GM23248 (cell line): ENCODE data around the gene APRT. TPM values are rescaled to one million over a fixed set of nuclear protein-coding genes. Genes with fewer than 3 reads are reported as not detected.

ENCODE experiments used
- DNase-seq: peaks from one replicate; pipeline ENCODE4 v3.0.0-alpha.2; 2015
- H2AFZ ChIP-seq: fragments of 200-600 bp; sonication (generic); 2 replicates; pipeline ENCODE4 v1.6.1; 2016; ENCODE audit warnings: antibody characterized with exemption
- H3F3A ChIP-seq: fragments of 200-600 bp; sonication (generic); 2 replicates; pipeline ENCODE4 v1.6.1; 2016; ENCODE audit warnings: mild to moderate bottlenecking, antibody characterized with exemption, mixed run types; ENCODE audit not compliant: insufficient read depth
- H3K27ac ChIP-seq: fragments of 200-600 bp; sonication (generic); 2 replicates; pipeline ENCODE4 v1.5.1; 2016; ENCODE audit warnings: mild to moderate bottlenecking
- H3K27me3 ChIP-seq: fragments of 200-600 bp; sonication (generic); replicated peaks from 2 replicates; pipeline ENCODE4 v1.6.1; 2016; ENCODE audit warnings: mild to moderate bottlenecking; ENCODE audit not compliant: insufficient read depth
- H3K36me3 ChIP-seq: fragments of 200-600 bp; sonication (generic); 2 replicates; pipeline ENCODE4 v1.6.1; 2016; ENCODE audit warnings: low read depth, mild to moderate bottlenecking
- H3K4me1 ChIP-seq: fragments of 200-600 bp; sonication (generic); 2 replicates; pipeline ENCODE4 v1.6.1; 2016; ENCODE audit warnings: mild to moderate bottlenecking; ENCODE audit not compliant: insufficient read depth
- H3K4me2 ChIP-seq: fragments of 200-600 bp; sonication (generic); one replicate; pipeline ENCODE4 v1.6.1; 2016; ENCODE audit warnings: mild to moderate bottlenecking; ENCODE audit not compliant: unreplicated experiment
- H3K4me3 ChIP-seq: fragments of 200-600 bp; sonication (generic); 2 replicates; pipeline ENCODE4 v1.5.1; 2016; ENCODE audit warnings: mild to moderate bottlenecking
- H3K79me2 ChIP-seq: fragments of 200-600 bp; sonication (generic); 2 replicates; pipeline ENCODE4 v1.6.1; 2016; ENCODE audit warnings: mild to moderate bottlenecking; ENCODE audit not compliant: insufficient read depth
- H3K9ac ChIP-seq: fragments of 200-600 bp; sonication (generic); 2 replicates; pipeline ENCODE4 v1.6.1; 2016; ENCODE audit warnings: mild to moderate bottlenecking
- H3K9me2 ChIP-seq: fragments of 200-600 bp; sonication (generic); 2 replicates; pipeline ENCODE4 v1.6.1; 2016; ENCODE audit warnings: mixed run types, mild to moderate bottlenecking, moderate library complexity; ENCODE audit not compliant: insufficient read depth
- H3K9me3 ChIP-seq: fragments of 200-600 bp; sonication (generic); one replicate; pipeline ENCODE4 v1.6.1; 2017; ENCODE audit warnings: low read depth
- H4K20me1 ChIP-seq: fragments of 200-600 bp; sonication (generic); 2 replicates; pipeline ENCODE4 v1.6.0; 2016; ENCODE audit not compliant: insufficient read depth
- EZH2 ChIP-seq: fragments of 200-600 bp; sonication (generic); IDR thresholded peaks from 2 replicates; pipeline ENCODE4 v1.6.1; 2018; ENCODE audit warnings: antibody characterized with exemption, mild to moderate bottlenecking; ENCODE audit not compliant: insufficient read depth, poor library complexity, severe bottlenecking
- EZH2phosphoT487 ChIP-seq: fragments of 200-600 bp; sonication (generic); IDR thresholded peaks from 2 replicates; pipeline ENCODE4 v1.6.1; 2018; ENCODE audit warnings: antibody characterized with exemption, moderate library complexity, mild to moderate bottlenecking, low read depth; ENCODE audit not compliant: insufficient read depth
- WGBS, 2 experiments: methylation state at CpG; one replicate each; pipeline ENCODE4 v1.1.6; 2015 to 2017; ENCODE audit warnings: low lambda C conversion rate in 2 of 2, low coverage in 1 of 2; ENCODE audit errors: missing lambda C conversion rate in 2 of 2; 5-methylcytosine and 5-hydroxymethylcytosine counted together
- in situ Hi-C: fragments of 300-500 bp; cut with MboI; formaldehyde crosslinking; loops from 2 replicates; pipeline ENCODE4 v1.15.0; 2020
- polyA plus RNA-seq: library from polyadenylated mRNA; unstranded; fragments of >200 nt; fragmentation: Nextera tagmentation; extraction: Ambion mirVana; gene quantifications from 2 replicates; pipeline ENCODE4 v1.2.1, GENCODE V29; 2016
- total RNA-seq: library from RNA; depleted of rRNA; stranded (reverse); fragments of >200 nt; shearing (Covaris generic); gene quantifications from 2 replicates; pipeline ENCODE4 v1.2.3, GENCODE V29; 2014

Gene APRT
- total and polyA plus RNA-seq, 2 experiments from 2014 or later, result 150 to 224 TPM

DNA sequence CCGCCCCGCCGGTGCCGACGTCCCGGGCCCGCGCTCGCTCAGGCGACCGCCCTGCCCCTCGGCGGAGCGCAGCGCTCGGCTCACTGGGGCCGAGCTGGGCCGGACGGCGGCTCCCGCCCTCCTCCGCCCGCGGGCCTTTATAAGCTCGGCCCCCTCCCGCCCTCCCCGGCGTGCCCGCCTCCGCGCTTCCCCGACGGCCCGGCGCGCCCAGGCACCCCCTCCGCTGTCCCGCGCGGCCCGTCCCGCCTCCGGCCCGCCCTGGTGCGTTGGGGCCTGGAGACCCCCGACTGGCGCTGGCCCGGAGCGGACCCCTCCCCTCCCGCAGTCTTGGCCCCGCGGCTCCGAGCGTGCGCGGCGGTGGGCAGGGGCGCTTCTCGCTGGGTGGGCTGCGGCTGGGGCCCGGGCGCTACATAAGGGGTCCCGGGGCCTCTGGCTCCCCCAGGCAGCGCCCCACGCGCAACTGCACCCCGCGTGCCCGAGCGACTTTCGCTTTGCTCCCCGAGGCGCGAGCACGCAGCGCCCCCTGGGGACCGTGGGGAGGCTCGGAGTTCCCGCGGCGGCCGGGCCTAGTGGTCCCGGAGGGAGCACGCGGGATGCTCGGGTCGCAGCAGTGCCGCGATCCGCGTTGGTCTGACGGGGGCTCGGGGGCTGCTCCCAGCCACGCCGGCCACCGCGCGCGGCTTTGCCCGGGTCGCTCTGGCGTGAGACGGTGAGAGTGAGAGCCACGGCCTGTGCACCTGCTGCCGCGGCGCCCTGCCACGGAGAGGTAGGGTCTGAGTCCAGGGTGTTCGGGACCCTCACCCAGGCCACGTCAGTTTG is 26.4 kb downstream of the APRT start, which contains the start of gene PIEZO1:
PIEZO1 (minus strand) TSS at position 115 of the 819 bp plus-strand sequence. CDS start 256 bp downstream, outside the sequence.
- H3K27me3 ChIP-seq, result no peaks in the 10 kb centered on the region
- no peaks in the 10 kb centered on the region for H3K9me2 ChIP-seq
- 3 to 13% methylated on average over 34 to 60 of the region's 110 CpGs for WGBS, 2 experiments
- peaks cover 22% of the 10 kb centered on the region for H3F3A ChIP-seq
- H3K27ac ChIP-seq, result peak within 1 kb of the TSS; percentile 88
- no peak for TF ChIP-seq EZH2
- no peak for TF ChIP-seq EZH2phosphoT487
- no peaks in the 10 kb centered on the region for H3K9me3 ChIP-seq
- in situ Hi-C loops, result no loop called here
- peak; percentile 86 for DNase-seq
- H3K4me2 ChIP-seq, result peak within 1 kb of the TSS; percentile 94
- H3K4me3 ChIP-seq, result peak within 1 kb of the TSS; percentile 86
- H2AFZ ChIP-seq, result peak within 1 kb of the TSS; percentile 53
- peaks cover 50% of the 10 kb centered on the region for H3K79me2 ChIP-seq
- no peaks in the 10 kb centered on the region for H4K20me1 ChIP-seq
- peaks cover 34% of the 10 kb centered on the region for H3K4me1 ChIP-seq
- peak within 1 kb of the TSS; percentile 91 for H3K9ac ChIP-seq
- H3K36me3 ChIP-seq, result no peaks in the 10 kb centered on the region

DNA sequence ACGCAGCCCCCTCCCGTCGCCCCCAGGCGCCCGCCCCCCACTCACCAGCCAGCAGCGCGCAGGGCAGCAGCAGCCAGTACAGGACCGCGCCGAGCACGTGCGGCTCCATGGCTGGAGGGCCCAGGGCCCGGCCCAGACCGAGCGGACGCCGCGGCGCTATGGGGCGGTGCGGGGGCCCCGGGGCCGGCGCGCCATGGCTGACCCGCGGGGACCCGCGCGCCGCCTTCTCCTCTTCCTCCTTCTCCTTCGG is 26.9 kb downstream of the APRT start:
- H3F3A ChIP-seq, result peaks cover 17% of the 10 kb centered on the region
- H3K27me3 ChIP-seq, result no peaks in the 10 kb centered on the region
- no peak overlapping the region for H2AFZ ChIP-seq
- peak overlapping the region; percentile 91 for H3K9ac ChIP-seq
- H3K9me3 ChIP-seq, result no peaks in the 10 kb centered on the region
- peaks cover 50% of the 10 kb centered on the region for H3K79me2 ChIP-seq
- no peak overlapping the region for H3K4me2 ChIP-seq
- WGBS, 2 experiments, result 0 to 2% methylated on average over 5 to 24 of the region's 32 CpGs
- TF ChIP-seq EZH2 (no peak), EZH2phosphoT487 (no peak)
- H3K4me3 ChIP-seq, result peak overlapping the region; percentile 86
- no peak for DNase-seq
- H4K20me1 ChIP-seq, result no peaks in the 10 kb centered on the region
- H3K9me2 ChIP-seq, result no peaks in the 10 kb centered on the region
- H3K27ac ChIP-seq, result peak overlapping the region; percentile 88
- in situ Hi-C loops, result no loop called here
- H3K4me1 ChIP-seq, result peaks cover 30% of the 10 kb centered on the region
- no peaks in the 10 kb centered on the region for H3K36me3 ChIP-seq

- in situ Hi-C loops, result no loop called here
- Histone ChIP-seq H3K79me2 (peaks cover 50% of the 10 kb centered on the region), H3K4me3 (peak overlapping the region; percentile 86), H3F3A (peaks cover 14% of the 10 kb centered on the region), H3K9ac (peak overlapping the region; percentile 91), H2AFZ (no peak overlapping the region), H3K27me3 (no peaks in the 10 kb centered on the region), H3K4me2 (peak overlapping the region; percentile 94), H3K36me3 (no peaks in the 10 kb centered on the region), H3K27ac (peak overlapping the region; percentile 88), H3K9me2 (no peaks in the 10 kb centered on the region), H3K4me1 (peaks cover 30% of the 10 kb centered on the region), H4K20me1 (no peaks in the 10 kb centered on the region), H3K9me3 (no peaks in the 10 kb centered on the region)
- TF ChIP-seq EZH2phosphoT487, result no peak
- DNase-seq, result peak; percentile 93
- WGBS, 2 experiments, result 1 to 2% methylated on average over 42 to 65 of the region's 74 CpGs
Observed at GRCh38 chr16:88784074-88784855, 27.5 kb downstream of the APRT start.

- peaks cover 30% of the 10 kb centered on the region for H3K4me1 ChIP-seq
- H3K27me3 ChIP-seq, result no peaks in the 10 kb centered on the region
- H3K36me3 ChIP-seq, result no peaks in the 10 kb centered on the region
- H3K79me2 ChIP-seq, result peaks cover 57% of the 10 kb centered on the region
- DNase-seq, result peak; percentile 61
- no peaks in the 10 kb centered on the region for H4K20me1 ChIP-seq
- 9 to 16% methylated on average over 26 to 27 of the region's 27 CpGs for WGBS, 2 experiments
- H2AFZ ChIP-seq, result no peak overlapping the region
- H3F3A ChIP-seq, result peaks cover 14% of the 10 kb centered on the region
- no peaks in the 10 kb centered on the region for H3K9me2 ChIP-seq
- H3K27ac ChIP-seq, result peak overlapping the region; percentile 88
- H3K9ac ChIP-seq, result peak overlapping the region; percentile 91
- TF ChIP-seq EZH2, result no peak
- no peak for TF ChIP-seq EZH2phosphoT487
- in situ Hi-C loops, result no loop called here
- no peaks in the 10 kb centered on the region for H3K9me3 ChIP-seq
- H3K4me2 ChIP-seq, result peak overlapping the region; percentile 94
- peak overlapping the region; percentile 86 for H3K4me3 ChIP-seq
Observed at GRCh38 chr16:88783391-88784073, 28.2 kb downstream of the APRT start.
